SK-N-SH (cell line): Measurements from ENCODE around the gene NOL6.

Experiments used
- CTCF ChIP-seq: fragments of 200-600 bp; sonication (generic); IDR thresholded peaks from 2 replicates; pipeline ENCODE4 v1.6.1; 2017; ENCODE audit warnings: antibody characterized with exemption, mild to moderate bottlenecking, moderate library complexity
- EP300 ChIP-seq, 2 experiments: IDR thresholded peaks; 2 replicates each; pipeline versions ENCODE4 v1.4.0 to v1.6.1; 2012; ENCODE audit warnings: borderline replicate concordance in 1 of 2, low read depth in 1 of 2, low read length in 1 of 2
- POLR2AphosphoS5 ChIP-seq: IDR thresholded peaks from 2 replicates; pipeline ENCODE4 v1.6.1; 2012; ENCODE audit warnings: low read depth, low read length
- RCOR1 ChIP-seq: fragments of 150-350 bp; IDR thresholded peaks from 2 replicates; pipeline ENCODE4 v1.6.1; 2017; ENCODE audit warnings: antibody characterized with exemption, low read length
- ZBTB33 ChIP-seq: IDR thresholded peaks from 2 replicates; pipeline ENCODE4 v1.4.0; 2012; ENCODE audit warnings: low read depth, borderline replicate concordance

GRCh38 chr9:33475357-33475756 is 1.6 kb upstream of the NOL6 start:
- TF ChIP-seq POLR2AphosphoS5 (no peak), EP300 (IDR thresholded peaks at IDR 0.05; ENCODE audit: borderline replicate concordance in 1 of 2, low read depth in 1 of 2, low read length in 1 of 2) (no peak), CTCF (no peak), RCOR1 (no peak), ZBTB33 (no peak)
